ENCODE measurements around the gene PBX4.
"Not testable (repeated sequence)": the region's sequence is repeated elsewhere in the genome, so short reads cannot be mapped to it uniquely, and the experiment has no call there.

Gene PBX4

DNA sequence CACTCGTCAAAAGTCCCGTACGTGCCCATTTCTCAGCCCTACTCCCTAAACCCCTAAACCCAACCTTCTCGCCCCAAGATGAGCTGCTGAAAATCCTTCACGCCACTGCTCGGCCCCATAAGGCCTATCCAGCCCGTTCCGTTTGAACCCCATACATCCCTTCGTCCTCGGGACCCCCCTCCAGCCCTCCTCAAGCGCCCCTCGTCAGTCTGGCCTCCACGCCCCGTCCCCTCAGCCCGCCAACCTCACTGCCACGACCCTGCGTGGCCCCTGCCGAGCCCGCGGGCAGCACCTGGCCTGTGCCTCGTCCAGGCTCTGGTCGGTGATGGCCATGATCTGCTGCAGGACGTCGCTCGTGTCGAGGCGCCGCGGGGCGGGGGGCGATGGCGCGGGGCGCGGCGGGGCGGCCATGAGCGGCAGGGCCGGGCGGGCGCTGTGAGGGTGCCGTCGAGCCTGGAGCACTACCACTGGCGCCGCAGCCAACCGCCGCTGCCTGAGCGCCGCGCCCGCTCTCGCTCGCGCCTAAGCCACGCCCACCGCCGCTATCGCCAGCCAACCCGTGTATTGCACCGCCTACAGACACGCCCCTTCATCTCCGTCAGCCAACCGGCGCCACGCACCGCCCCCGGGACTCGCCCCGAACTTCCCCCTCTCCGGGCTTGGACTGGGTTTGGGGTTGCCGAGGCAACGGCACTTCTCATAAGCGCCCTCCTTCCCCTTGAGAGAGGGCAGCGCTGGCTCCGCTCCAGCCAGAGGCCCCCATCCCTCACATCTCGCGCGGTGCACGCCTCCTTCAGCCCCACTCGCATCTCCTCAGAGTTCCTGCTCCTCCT lies at the start of gene PBX4:
Gene PBX4 (minus strand): TSS at position 469 of the 833 bp plus-strand sequence. CDS start 58 bp downstream, at position 411.
- Histone ChIP-seq H3K4me3 (replicated peaks; ENCODE audit: low read depth, low read length) (peak within 1 kb of the TSS; percentile 82), H3K36me3 (ENCODE audit: control insufficient read depth, insufficient read depth, low read length) (no peaks in the 10 kb centered on the region; the same call in none of the 2 replicates), H3K27me3 (replicated peaks; ENCODE audit: control insufficient read depth, insufficient read depth, low read length) (no peaks in the 10 kb centered on the region)
- TF ChIP-seq, protein P1, sequence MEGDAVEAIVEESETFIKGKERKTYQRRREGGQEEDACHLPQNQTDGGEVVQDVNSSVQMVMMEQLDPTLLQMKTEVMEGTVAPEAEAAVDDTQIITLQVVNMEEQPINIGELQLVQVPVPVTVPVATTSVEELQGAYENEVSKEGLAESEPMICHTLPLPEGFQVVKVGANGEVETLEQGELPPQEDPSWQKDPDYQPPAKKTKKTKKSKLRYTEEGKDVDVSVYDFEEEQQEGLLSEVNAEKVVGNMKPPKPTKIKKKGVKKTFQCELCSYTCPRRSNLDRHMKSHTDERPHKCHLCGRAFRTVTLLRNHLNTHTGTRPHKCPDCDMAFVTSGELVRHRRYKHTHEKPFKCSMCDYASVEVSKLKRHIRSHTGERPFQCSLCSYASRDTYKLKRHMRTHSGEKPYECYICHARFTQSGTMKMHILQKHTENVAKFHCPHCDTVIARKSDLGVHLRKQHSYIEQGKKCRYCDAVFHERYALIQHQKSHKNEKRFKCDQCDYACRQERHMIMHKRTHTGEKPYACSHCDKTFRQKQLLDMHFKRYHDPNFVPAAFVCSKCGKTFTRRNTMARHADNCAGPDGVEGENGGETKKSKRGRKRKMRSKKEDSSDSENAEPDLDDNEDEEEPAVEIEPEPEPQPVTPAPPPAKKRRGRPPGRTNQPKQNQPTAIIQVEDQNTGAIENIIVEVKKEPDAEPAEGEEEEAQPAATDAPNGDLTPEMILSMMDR (IDR thresholded peaks at IDR 0.05; ENCODE audit: insufficient read depth, low read length, poor library complexity, severe bottlenecking), result no peak
- DNase-seq (ENCODE audit: extremely low read depth, insufficient read length), result peak; percentile 98

DNA sequence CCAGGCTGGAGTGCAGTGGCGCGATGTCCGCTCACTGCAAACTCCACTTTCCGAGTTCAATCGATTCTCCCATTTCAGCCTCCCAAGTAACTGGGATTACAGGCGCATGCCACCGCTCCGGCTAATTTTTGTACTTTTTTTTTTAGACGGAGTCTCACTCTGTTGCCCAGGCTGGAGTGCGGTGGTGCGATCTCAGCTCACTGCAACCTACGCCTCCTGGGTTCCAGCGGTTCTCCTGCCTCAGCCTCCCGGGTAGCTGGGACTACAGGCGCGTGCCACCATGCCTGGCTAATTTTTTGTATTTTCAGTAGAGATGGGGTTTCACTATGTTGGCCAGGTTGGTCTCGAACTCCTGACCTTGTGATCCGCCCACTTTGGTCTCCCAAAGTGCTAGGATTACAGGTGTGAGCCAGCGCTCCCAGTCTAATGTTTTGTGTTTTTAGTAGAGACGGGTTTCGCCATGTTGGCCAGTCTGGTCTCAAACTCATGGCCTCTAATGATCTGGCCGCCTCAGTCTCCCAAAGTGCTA lies 47.0 kb upstream of the PBX4 start:
- not testable (repeated sequence) for H3K27me3 ChIP-seq (replicated peaks; ENCODE audit: control insufficient read depth, insufficient read depth, low read length); H3K4me3 ChIP-seq (replicated peaks; ENCODE audit: low read depth, low read length); DNase-seq (ENCODE audit: extremely low read depth, insufficient read length); H3K36me3 ChIP-seq (ENCODE audit: control insufficient read depth, insufficient read depth, low read length)

- Histone ChIP-seq H3K36me3 (ENCODE audit: control insufficient read depth, insufficient read depth, low read length) (peaks cover 13% of the 10 kb centered on the region), H3K4me3 (replicated peaks; ENCODE audit: low read depth, low read length) (peak within 1 kb of the TSS; percentile 96), H3K27me3 (replicated peaks; ENCODE audit: control insufficient read depth, insufficient read depth, low read length) (no peaks in the 10 kb centered on the region)
- TF ChIP-seq, protein P1 (IDR thresholded peaks at IDR 0.05; ENCODE audit: insufficient read depth, low read length, poor library complexity, severe bottlenecking), result no peak
- peak; percentile 96 for DNase-seq (ENCODE audit: extremely low read depth, insufficient read length)
These were observed 45.0 kb upstream of the PBX4 start, which contains the start of gene ATP13A1 for GRCh38 chr19:19663256-19664120. ATP13A1 (minus strand) TSS chr19:19663676; CDS start chr19:19663666, 10 bp downstream.

GRCh38 chr19:19662871-19663255 lies 44.4 kb upstream of the PBX4 start:
- TF ChIP-seq, protein P1 (IDR thresholded peaks at IDR 0.05; ENCODE audit: insufficient read depth, low read length, poor library complexity, severe bottlenecking), result no peak
- Histone ChIP-seq H3K4me3 (replicated peaks; ENCODE audit: low read depth, low read length) (peak overlapping the region; percentile 96), H3K36me3 (ENCODE audit: control insufficient read depth, insufficient read depth, low read length) (peaks cover 18% of the 10 kb centered on the region), H3K27me3 (replicated peaks; ENCODE audit: control insufficient read depth, insufficient read depth, low read length) (no peaks in the 10 kb centered on the region)
- no peak for DNase-seq (ENCODE audit: extremely low read depth, insufficient read length)

DNA sequence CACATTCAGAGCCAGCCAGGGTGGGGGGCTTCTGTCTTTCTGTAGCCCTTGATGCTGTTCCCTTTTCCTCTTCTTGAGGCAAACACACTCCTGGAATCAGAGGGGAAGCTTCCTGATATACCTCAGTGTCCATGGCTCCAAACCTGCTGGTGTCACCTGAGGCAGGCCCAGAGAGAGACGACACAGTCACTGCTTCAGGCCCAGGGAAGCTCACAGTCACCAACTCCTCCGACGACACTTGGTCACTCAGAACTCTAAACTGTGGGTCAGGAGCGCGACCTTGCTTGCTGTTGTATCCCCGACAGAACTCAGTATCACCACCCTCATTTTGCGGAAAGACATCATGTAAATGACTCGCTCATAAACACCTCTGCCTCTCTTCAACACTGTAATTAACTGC lies 43.9 kb upstream of the PBX4 start:
- DNase-seq (ENCODE audit: extremely low read depth, insufficient read length), result no peak
- peak overlapping the region; percentile 96 for H3K4me3 ChIP-seq (replicated peaks; ENCODE audit: low read depth, low read length)
- peaks cover 21% of the 10 kb centered on the region for H3K36me3 ChIP-seq (ENCODE audit: control insufficient read depth, insufficient read depth, low read length)
- TF ChIP-seq, protein P1 (IDR thresholded peaks at IDR 0.05; ENCODE audit: insufficient read depth, low read length, poor library complexity, severe bottlenecking), result no peak
- H3K27me3 ChIP-seq (replicated peaks; ENCODE audit: control insufficient read depth, insufficient read depth, low read length), result no peaks in the 10 kb centered on the region
